Measurements from ENCODE around the gene ATG2A.

GRCh38 chr11:64923944-64924909 lies 7.2 kb upstream of the ATG2A start, which contains the start of gene PPP2R5B:
- TF ChIP-seq CTCF (IDR thresholded peaks at IDR 0.05; ENCODE audit: control extremely low read depth in 1 of 3, insufficient read depth in 1 of 3, low read depth in 1 of 3, low read length in 3 of 3) (no peak), EGR1 (IDR thresholded peaks at IDR 0.05; ENCODE audit: borderline replicate concordance, low read depth, low read length) (no peak), RAD21 (IDR thresholded peaks at IDR 0.05 in 1 of 2, conservative IDR thresholded peaks at IDR 0.05 in 1 of 2; ENCODE audit: low read depth in 2 of 2, low read length in 2 of 2) (no peak), SP1 (IDR thresholded peaks at IDR 0.05; ENCODE audit: low read depth, low read length) (peak; percentile 78), TEAD4 (IDR thresholded peaks at IDR 0.05; ENCODE audit: low read depth, low read length) (no peak), EZH2 (IDR thresholded peaks at IDR 0.05; ENCODE audit: low read depth, low read length, severe bottlenecking) (no peak), POLR2A (IDR thresholded peaks at IDR 0.05; ENCODE audit: control extremely low read depth in 1 of 2, low read depth in 2 of 2, low read length in 2 of 2) (no peak), USF2 (IDR thresholded peaks at IDR 0.05; ENCODE audit: low read length) (no peak), GABPA (IDR thresholded peaks at IDR 0.05; ENCODE audit: borderline replicate concordance, insufficient read depth, low read length) (no peak), POLR2AphosphoS5 (IDR thresholded peaks at IDR 0.05; ENCODE audit: low read depth, low read length) (peak; percentile 36; the same call in 1 of the 2 replicates), RFX5 (IDR thresholded peaks at IDR 0.05; ENCODE audit: borderline replicate concordance, low read depth, low read length) (no peak), CREB1 (IDR thresholded peaks at IDR 0.05) (peak; percentile 83), SUZ12 (IDR thresholded peaks at IDR 0.05; ENCODE audit: low read length) (no peak)
